ENCODE data around the gene BCAS3.

DNA sequence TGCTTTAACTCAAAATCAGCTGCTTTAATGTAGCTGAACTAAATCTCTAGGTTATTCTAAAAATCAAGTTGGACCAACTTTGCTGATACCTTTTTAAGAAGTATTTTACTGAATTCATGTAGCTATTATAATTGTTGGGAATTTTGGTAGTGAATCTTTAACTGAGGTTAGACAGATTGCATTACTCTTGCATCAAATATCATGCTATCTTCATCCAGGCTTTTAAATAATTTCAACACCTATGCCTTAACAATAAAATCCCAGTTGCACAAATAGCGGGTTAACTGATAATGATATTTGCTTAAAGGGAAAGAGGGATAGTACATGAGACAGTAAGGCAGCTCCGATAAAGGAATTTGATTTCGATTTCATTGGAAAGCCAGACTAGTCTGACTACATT, 480.7 kb downstream of the BCAS3 start:
- no peak for TF ChIP-seq POLR2AphosphoS5 (IDR thresholded peaks at IDR 0.05; ENCODE audit: low read depth, low read length)
- no peak for TF ChIP-seq POLR2A (IDR thresholded peaks at IDR 0.05; ENCODE audit: low read depth, low read length)
